ENCODE data around the gene VPS4B.

The VPS4B gene

GRCh38 chr18:63433334-63433866, 11.1 kb upstream of the VPS4B start:
- no peaks in the 10 kb centered on the region for H3K36me3 ChIP-seq (ENCODE audit: insufficient read depth, insufficient read length, low read length)
- no peak for TF ChIP-seq YY1 (IDR thresholded peaks at IDR 0.05; ENCODE audit: insufficient read depth, insufficient read length)
- TF ChIP-seq SUZ12 (IDR thresholded peaks at IDR 0.05; ENCODE audit: extremely low read depth, insufficient read depth, insufficient read length) = no peak
- no peak for TF ChIP-seq ZNF274 (IDR thresholded peaks at IDR 0.05; ENCODE audit: low read depth, low read length)
- no peaks in the 10 kb centered on the region for H3K27me3 ChIP-seq (ENCODE audit: insufficient read depth, insufficient read length)
- no peak overlapping the region for H3K9ac ChIP-seq (ENCODE audit: insufficient read length, low read depth)
- no peak for DNase-seq (ENCODE audit: low read depth, low spot score)
- no peaks in the 10 kb centered on the region for H3K9me3 ChIP-seq (ENCODE audit: insufficient read depth, low read length)
- no peaks in the 10 kb centered on the region for H3K4me1 ChIP-seq (ENCODE audit: insufficient read depth, insufficient read length)
- H3K4me3 ChIP-seq (ENCODE audit: insufficient read length, low read depth) = no peak overlapping the region

DNA sequence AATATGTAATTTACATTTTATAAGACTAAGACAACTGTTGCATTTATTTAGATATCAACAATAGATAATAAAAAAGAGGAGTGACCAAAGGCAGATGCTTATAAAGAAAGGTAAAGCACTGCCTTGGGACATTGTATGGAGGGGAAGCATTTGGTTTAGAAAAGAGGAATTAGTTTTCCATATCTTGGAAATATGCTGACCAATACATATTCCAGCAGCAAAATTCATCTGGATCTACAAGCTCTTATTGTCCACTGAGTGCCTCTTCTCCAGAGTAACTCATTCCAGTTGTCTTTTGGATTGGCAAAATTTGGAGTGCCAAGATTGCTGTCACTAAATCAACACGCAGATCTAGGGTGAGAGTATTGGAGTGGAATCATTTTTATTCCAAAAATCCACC, 8.9 kb upstream of the VPS4B start:
- no peaks in the 10 kb centered on the region for H3K36me3 ChIP-seq (ENCODE audit: insufficient read depth, insufficient read length, low read length)
- no peak overlapping the region for H3K9ac ChIP-seq (ENCODE audit: insufficient read length, low read depth)
- H3K9me3 ChIP-seq (ENCODE audit: insufficient read depth, low read length) = no peaks in the 10 kb centered on the region
- TF ChIP-seq ZNF274 (IDR thresholded peaks at IDR 0.05; ENCODE audit: low read depth, low read length) (no peak), YY1 (IDR thresholded peaks at IDR 0.05; ENCODE audit: insufficient read depth, insufficient read length) (no peak), SUZ12 (IDR thresholded peaks at IDR 0.05; ENCODE audit: extremely low read depth, insufficient read depth, insufficient read length) (no peak)
- no peaks in the 10 kb centered on the region for H3K27me3 ChIP-seq (ENCODE audit: insufficient read depth, insufficient read length)
- no peak overlapping the region for H3K4me3 ChIP-seq (ENCODE audit: insufficient read length, low read depth)
- H3K4me1 ChIP-seq (ENCODE audit: insufficient read depth, insufficient read length) = no peaks in the 10 kb centered on the region
- no peak for DNase-seq (ENCODE audit: low read depth, low spot score)

GRCh38 chr18:63430526-63430925, 8.2 kb upstream of the VPS4B start:
- Histone ChIP-seq H3K27me3 (ENCODE audit: insufficient read depth, insufficient read length) (no peaks in the 10 kb centered on the region), H3K36me3 (ENCODE audit: insufficient read depth, insufficient read length, low read length) (no peaks in the 10 kb centered on the region), H3K9ac (ENCODE audit: insufficient read length, low read depth) (no peak overlapping the region), H3K4me3 (ENCODE audit: insufficient read length, low read depth) (no peak overlapping the region), H3K9me3 (ENCODE audit: insufficient read depth, low read length) (no peaks in the 10 kb centered on the region), H3K4me1 (ENCODE audit: insufficient read depth, insufficient read length) (no peaks in the 10 kb centered on the region)
- no peak for TF ChIP-seq YY1 (IDR thresholded peaks at IDR 0.05; ENCODE audit: insufficient read depth, insufficient read length)
- TF ChIP-seq ZNF274 (IDR thresholded peaks at IDR 0.05; ENCODE audit: low read depth, low read length) = no peak
- TF ChIP-seq SUZ12 (IDR thresholded peaks at IDR 0.05; ENCODE audit: extremely low read depth, insufficient read depth, insufficient read length) = no peak
- DNase-seq (ENCODE audit: low read depth, low spot score) = no peak

- no peak for TF ChIP-seq YY1 (IDR thresholded peaks at IDR 0.05; ENCODE audit: insufficient read depth, insufficient read length)
- no peak for TF ChIP-seq ZNF274 (IDR thresholded peaks at IDR 0.05; ENCODE audit: low read depth, low read length)
- no peak for TF ChIP-seq SUZ12 (IDR thresholded peaks at IDR 0.05; ENCODE audit: extremely low read depth, insufficient read depth, insufficient read length)
- DNase-seq (ENCODE audit: low read depth, low spot score) = no peak
- H3K9me3 ChIP-seq (ENCODE audit: insufficient read depth, low read length) = no peaks in the 10 kb centered on the region
- H3K9ac ChIP-seq (ENCODE audit: insufficient read length, low read depth) = no peak overlapping the region
- no peaks in the 10 kb centered on the region for H3K36me3 ChIP-seq (ENCODE audit: insufficient read depth, insufficient read length, low read length)
- H3K27me3 ChIP-seq (ENCODE audit: insufficient read depth, insufficient read length) = no peaks in the 10 kb centered on the region
- H3K4me1 ChIP-seq (ENCODE audit: insufficient read depth, insufficient read length) = no peaks in the 10 kb centered on the region
- no peak overlapping the region for H3K4me3 ChIP-seq (ENCODE audit: insufficient read length, low read depth)
Measured at GRCh38 chr18:63427558-63427957, 5.3 kb upstream of the VPS4B start.

GRCh38 chr18:63422864-63423304, 608 bp upstream of the VPS4B start:
- Histone ChIP-seq H3K4me3 (ENCODE audit: insufficient read length, low read depth) (peak overlapping the region; percentile 84), H3K27me3 (ENCODE audit: insufficient read depth, insufficient read length) (no peaks in the 10 kb centered on the region), H3K9me3 (ENCODE audit: insufficient read depth, low read length) (no peaks in the 10 kb centered on the region), H3K36me3 (ENCODE audit: insufficient read depth, insufficient read length, low read length) (peaks cover 18% of the 10 kb centered on the region), H3K9ac (ENCODE audit: insufficient read length, low read depth) (peak overlapping the region; percentile 85), H3K4me1 (ENCODE audit: insufficient read depth, insufficient read length) (no peaks in the 10 kb centered on the region)
- DNase-seq (ENCODE audit: low read depth, low spot score) = no peak
- no peak for TF ChIP-seq SUZ12 (IDR thresholded peaks at IDR 0.05; ENCODE audit: extremely low read depth, insufficient read depth, insufficient read length)
- TF ChIP-seq ZNF274 (IDR thresholded peaks at IDR 0.05; ENCODE audit: low read depth, low read length) = no peak
- TF ChIP-seq YY1 (IDR thresholded peaks at IDR 0.05; ENCODE audit: insufficient read depth, insufficient read length) = no peak

DNA sequence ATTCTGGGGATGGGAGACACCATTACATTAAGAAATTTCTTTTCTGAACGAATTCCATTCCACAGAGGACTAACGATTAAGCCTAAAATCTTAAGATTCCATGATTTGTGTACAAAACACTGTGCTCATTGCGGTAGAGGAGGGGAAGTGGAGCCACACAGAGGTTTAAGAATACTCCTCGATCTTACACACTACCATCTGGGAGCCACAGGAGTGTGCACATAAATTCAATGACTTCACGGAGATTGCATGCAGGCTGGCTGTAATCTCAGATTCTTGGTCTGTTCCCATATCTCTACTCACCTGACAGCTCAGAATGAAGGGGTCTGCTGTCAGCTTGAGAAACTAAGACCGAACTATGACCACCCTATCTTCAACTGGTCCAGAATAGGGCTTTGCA, 762 bp downstream of the VPS4B start:
- Histone ChIP-seq H3K9me3 (ENCODE audit: insufficient read depth, low read length) (no peaks in the 10 kb centered on the region), H3K36me3 (ENCODE audit: insufficient read depth, insufficient read length, low read length) (peaks cover 32% of the 10 kb centered on the region), H3K27me3 (ENCODE audit: insufficient read depth, insufficient read length) (no peaks in the 10 kb centered on the region), H3K9ac (ENCODE audit: insufficient read length, low read depth) (peak overlapping the region; percentile 94), H3K4me3 (ENCODE audit: insufficient read length, low read depth) (peak overlapping the region; percentile 84), H3K4me1 (ENCODE audit: insufficient read depth, insufficient read length) (no peaks in the 10 kb centered on the region)
- no peak for DNase-seq (ENCODE audit: low read depth, low spot score)
- TF ChIP-seq YY1 (IDR thresholded peaks at IDR 0.05; ENCODE audit: insufficient read depth, insufficient read length) = no peak
- no peak for TF ChIP-seq SUZ12 (IDR thresholded peaks at IDR 0.05; ENCODE audit: extremely low read depth, insufficient read depth, insufficient read length)
- no peak for TF ChIP-seq ZNF274 (IDR thresholded peaks at IDR 0.05; ENCODE audit: low read depth, low read length)

DNA sequence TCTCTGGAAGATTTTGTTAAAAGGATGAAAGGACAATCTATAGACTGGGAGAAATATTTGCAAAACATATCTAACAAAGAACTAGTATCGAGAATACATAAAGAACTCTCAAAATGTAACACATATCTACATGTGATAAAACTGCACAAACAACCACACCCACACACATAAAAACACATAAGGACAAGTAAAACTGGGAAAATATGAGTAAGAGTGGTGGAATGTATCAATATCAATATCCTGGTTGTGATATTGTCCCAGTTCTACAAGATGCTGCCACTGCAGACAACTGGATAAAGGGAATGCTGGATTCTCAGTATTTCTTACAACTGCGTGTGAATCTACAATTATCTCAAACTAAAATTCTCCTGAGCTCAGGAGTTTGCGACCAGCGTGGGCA, 9.3 kb downstream of the VPS4B start:
- H3K36me3 ChIP-seq (ENCODE audit: insufficient read depth, insufficient read length, low read length) = peaks cover 70% of the 10 kb centered on the region
- no peak overlapping the region for H3K4me3 ChIP-seq (ENCODE audit: insufficient read length, low read depth)
- TF ChIP-seq SUZ12 (IDR thresholded peaks at IDR 0.05; ENCODE audit: extremely low read depth, insufficient read depth, insufficient read length) (no peak), ZNF274 (IDR thresholded peaks at IDR 0.05; ENCODE audit: low read depth, low read length) (no peak), YY1 (IDR thresholded peaks at IDR 0.05; ENCODE audit: insufficient read depth, insufficient read length) (no peak)
- no peaks in the 10 kb centered on the region for H3K9me3 ChIP-seq (ENCODE audit: insufficient read depth, low read length)
- H3K4me1 ChIP-seq (ENCODE audit: insufficient read depth, insufficient read length) = no peaks in the 10 kb centered on the region
- no peaks in the 10 kb centered on the region for H3K27me3 ChIP-seq (ENCODE audit: insufficient read depth, insufficient read length)
- no peak for DNase-seq (ENCODE audit: low read depth, low spot score)
- no peak overlapping the region for H3K9ac ChIP-seq (ENCODE audit: insufficient read length, low read depth)
